GM12872 (cell line): ENCODE measurements around the gene RHCG.

Experiments
- TF ChIP-seq, protein P1 (sequence below): IDR thresholded peaks from 3 replicates; pipeline ENCODE4 v1.5.1; 2011; ENCODE audit warnings: low read depth, mild to moderate bottlenecking, low read length, moderate library complexity; ENCODE audit not compliant: insufficient read depth

The RHCG gene

DNA sequence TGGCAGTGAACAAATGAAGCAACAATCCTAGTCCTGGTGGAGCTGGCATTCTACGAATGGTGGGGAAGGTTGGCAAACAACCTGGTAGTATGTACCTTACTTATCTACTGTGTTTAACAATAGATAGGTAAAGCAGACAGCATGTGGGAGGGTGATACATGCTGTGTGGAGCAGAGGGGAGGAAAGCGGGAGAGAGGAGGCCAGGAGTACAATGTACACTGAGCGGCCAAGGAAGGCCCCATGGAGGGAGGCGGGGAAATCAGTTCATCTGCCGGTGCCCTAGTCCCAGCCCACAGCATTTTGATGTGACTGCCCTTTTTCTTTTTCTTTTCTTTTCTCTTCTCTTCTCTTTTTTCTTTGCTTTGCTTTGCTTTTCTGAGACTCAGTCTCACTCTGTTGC lies 5.3 kb upstream of the RHCG start:
- TF ChIP-seq, protein P1, sequence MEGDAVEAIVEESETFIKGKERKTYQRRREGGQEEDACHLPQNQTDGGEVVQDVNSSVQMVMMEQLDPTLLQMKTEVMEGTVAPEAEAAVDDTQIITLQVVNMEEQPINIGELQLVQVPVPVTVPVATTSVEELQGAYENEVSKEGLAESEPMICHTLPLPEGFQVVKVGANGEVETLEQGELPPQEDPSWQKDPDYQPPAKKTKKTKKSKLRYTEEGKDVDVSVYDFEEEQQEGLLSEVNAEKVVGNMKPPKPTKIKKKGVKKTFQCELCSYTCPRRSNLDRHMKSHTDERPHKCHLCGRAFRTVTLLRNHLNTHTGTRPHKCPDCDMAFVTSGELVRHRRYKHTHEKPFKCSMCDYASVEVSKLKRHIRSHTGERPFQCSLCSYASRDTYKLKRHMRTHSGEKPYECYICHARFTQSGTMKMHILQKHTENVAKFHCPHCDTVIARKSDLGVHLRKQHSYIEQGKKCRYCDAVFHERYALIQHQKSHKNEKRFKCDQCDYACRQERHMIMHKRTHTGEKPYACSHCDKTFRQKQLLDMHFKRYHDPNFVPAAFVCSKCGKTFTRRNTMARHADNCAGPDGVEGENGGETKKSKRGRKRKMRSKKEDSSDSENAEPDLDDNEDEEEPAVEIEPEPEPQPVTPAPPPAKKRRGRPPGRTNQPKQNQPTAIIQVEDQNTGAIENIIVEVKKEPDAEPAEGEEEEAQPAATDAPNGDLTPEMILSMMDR, result no peak

DNA sequence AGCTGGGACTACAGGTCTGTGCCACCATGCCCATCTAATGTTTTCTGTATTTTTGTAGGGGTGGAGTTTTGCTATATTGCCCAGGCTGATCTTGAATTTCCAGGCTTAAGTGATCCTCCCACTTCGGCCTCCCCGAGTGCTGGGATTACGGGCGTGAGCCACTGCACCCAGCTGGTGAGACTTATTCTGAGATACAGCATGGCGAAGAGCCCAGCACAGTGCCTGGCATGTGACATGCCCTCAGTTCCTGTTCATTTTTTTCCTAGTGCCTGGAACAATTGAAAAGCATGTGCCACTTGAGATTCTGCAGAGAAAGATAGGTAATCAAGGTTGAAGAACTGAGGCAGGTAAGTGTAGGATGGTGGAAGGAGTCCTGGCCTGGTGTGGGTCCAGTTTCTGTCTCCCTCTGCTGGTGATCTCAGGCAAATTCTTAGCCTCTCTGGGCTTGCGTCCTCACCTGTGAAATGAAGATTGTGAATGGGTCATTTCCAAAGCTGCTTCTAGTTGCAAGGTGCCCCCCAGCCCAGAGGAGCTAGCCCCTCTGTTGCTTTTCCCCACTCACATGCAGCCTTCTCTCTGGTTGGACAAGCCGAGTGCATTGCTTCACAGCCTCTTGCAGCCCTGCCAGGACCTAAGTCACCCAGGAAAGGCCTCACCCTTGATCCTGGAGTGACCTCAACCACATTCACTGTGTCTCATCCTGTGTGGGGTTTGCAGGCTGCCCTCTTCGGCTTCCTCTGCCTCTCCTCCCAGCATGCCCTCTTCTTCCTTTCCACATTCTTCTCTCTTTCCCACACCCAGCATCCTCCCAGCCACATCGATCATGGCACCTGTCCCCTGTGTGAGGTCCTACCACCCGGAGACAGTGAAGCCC lies 4.3 kb upstream of the RHCG start:
- TF ChIP-seq, protein P1, result peak; percentile 70

DNA sequence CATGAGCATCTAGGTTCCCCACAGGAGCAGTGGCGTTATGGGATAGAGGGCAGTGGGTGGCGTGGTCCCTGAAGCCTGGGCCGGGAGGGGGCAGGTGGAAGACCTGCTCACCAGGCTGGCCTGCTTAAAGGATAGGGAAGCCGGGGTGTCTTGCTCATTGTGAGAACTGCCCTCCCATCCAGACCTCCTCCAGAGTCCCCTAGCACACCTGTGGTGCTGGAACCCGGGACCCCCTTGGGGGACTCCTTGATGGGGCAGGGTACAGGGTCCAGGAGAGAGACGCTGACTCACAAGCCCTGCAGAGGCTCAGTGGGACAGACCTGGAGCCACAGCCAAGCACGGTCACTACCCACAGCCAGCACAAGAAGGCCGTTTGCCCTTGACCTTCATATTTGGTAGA lies 2.8 kb upstream of the RHCG start:
- TF ChIP-seq, protein P1, result no peak

DNA sequence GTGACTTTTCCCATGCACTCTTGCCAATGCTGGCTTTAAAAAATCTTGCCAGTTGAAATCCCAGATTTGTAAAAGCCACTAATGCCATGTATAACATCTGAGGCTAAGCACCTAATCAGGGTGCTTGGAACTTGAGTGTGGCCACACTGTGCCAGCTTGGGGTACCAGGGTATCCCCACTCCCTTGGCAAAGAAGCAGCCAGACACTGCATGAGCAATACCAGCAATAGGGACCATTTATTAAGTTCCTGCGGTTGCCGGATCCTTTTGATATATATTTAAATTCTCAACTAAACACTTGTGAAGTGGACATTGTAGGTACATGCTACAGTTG lies 2.2 kb upstream of the RHCG start:
- TF ChIP-seq, protein P1, result no peak

DNA sequence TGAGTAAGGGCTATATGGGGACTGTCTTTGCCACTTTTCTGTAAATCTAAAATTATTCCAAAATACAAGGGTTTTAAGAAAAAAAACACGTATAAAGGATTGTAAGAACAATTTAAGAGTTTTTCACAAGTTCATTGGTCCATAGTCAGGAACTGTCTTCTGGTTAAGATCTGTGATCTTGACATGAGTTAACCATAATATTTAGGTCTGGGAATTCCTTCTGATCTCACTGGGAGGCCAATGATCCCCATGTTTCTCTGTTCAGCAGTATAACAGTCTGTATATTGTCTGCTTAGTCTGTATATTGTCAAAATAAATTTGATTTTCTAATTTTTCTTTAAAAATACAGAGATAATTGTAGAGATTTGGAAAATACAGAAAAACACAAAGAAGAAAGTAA lies 848 bp upstream of the RHCG start:
- TF ChIP-seq, protein P1, result no peak

DNA sequence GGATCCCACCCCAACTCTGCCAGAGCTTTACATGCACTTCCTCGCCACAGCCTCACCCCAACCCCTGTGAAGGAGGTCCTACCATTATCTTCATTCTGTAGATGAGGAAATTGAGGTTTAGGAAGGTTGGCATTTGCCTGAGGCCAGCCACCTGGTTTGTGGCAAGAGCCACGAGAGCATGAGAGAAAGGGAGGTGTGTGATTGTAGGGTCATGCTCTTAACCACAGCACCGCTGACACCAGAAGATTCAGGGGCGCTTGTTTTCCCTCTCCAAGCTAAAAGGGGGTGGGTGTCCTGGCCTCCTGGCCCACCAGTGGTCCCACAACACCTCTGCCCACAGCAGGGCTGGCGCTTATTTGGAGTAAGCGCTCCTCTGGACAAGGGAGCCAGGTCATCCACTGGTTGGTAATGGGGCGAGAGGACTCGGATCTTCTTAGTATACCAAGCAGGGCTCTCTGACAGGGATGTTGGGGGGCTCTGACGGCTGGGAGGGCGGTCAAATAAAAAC lies 691 bp downstream of the RHCG start:
- TF ChIP-seq, protein P1, result no peak

DNA sequence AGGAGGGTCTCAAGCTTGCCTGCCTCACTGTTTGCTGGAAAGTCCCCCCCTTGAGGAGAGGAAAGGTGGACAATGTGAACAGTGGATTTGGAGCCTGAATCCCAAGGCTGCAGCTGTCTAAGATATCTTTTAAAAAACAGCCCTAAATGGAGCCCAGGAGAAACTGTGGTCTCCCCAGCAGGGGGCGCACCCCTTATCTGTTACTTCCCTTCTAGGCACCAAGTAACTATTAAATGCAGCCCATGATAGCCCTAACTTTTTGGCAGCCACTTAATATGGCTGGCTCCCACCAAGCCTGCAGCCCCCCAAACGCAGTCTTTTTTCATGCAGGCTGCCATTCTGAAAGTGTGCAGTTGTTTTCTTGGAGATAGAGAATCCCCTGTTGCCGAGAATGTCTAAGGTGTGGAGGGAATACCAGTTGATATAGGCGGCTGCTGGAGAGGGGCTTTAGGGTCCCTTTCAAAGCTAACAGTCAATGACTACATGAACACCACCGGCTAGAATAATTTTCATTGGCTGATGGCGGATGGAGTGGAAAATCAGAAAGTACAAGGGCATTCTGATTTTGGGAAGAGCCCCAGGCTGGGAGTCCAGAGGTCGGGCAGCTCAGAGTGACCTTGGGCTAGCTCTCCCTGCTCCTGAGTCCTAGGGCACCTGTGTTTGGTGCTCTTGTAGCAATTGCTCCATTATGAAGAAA lies 1.3 kb downstream of the RHCG start:
- TF ChIP-seq, protein P1, result peak; percentile 67
